BJ (cell line): ENCODE measurements around the gene LRMDA. TPM values are rescaled to one million over a fixed set of nuclear protein-coding genes. Genes with fewer than 3 reads are reported as not detected.

Experiments used
- CTCF ChIA-PET: fragments of 350-600 bp; formaldehyde crosslinking; extraction: SDS; loops from one replicate; lab custom pipeline; 2021; ENCODE audit warnings: antibody characterized with exemption, inconsistent platforms; lab: Yijun Ruan, JAX
- POLR2A ChIA-PET: fragments of 300-600 bp; sonication (Branson Sonifier 250); formaldehyde crosslinking; extraction: SDS; loops from one replicate; lab custom pipeline; 2021; ENCODE audit warnings: antibody characterized with exemption; lab: Charles Lee
- DNase-seq: peaks from one replicate; pipeline ENCODE4 v3.0.0-alpha.2; 2011; ENCODE audit warnings: low read depth
- H3K27me3 ChIP-seq: 2 replicates; pipeline ENCODE4 v1.6.0; 2011; ENCODE audit warnings: low read length; ENCODE audit not compliant: control insufficient read depth, insufficient read depth
- H3K36me3 ChIP-seq: 2 replicates; pipeline ENCODE4 v1.5.1; 2011; ENCODE audit warnings: low read length; ENCODE audit not compliant: control insufficient read depth, insufficient read depth
- H3K4me3 ChIP-seq: 2 replicates; pipeline ENCODE4 v1.5.1; 2011; ENCODE audit warnings: low read depth, mild to moderate bottlenecking, control low read depth, low read length
- CTCF ChIP-seq: IDR thresholded peaks from 2 replicates; pipeline ENCODE4 v1.5.1; 2011; ENCODE audit warnings: low read depth, mild to moderate bottlenecking, control low read depth, inconsistent platforms, low read length, moderate library complexity; ENCODE audit not compliant: insufficient read depth
- polyA plus RNA-seq: library from polyadenylated mRNA; depleted of rRNA; stranded (reverse); fragments of >200 nt; gene quantifications from 2 replicates; pipeline ENCODE4 v1.2.3, GENCODE V29; 2011

The LRMDA gene
- polyA plus RNA-seq, 1 experiment: not detected

DNA sequence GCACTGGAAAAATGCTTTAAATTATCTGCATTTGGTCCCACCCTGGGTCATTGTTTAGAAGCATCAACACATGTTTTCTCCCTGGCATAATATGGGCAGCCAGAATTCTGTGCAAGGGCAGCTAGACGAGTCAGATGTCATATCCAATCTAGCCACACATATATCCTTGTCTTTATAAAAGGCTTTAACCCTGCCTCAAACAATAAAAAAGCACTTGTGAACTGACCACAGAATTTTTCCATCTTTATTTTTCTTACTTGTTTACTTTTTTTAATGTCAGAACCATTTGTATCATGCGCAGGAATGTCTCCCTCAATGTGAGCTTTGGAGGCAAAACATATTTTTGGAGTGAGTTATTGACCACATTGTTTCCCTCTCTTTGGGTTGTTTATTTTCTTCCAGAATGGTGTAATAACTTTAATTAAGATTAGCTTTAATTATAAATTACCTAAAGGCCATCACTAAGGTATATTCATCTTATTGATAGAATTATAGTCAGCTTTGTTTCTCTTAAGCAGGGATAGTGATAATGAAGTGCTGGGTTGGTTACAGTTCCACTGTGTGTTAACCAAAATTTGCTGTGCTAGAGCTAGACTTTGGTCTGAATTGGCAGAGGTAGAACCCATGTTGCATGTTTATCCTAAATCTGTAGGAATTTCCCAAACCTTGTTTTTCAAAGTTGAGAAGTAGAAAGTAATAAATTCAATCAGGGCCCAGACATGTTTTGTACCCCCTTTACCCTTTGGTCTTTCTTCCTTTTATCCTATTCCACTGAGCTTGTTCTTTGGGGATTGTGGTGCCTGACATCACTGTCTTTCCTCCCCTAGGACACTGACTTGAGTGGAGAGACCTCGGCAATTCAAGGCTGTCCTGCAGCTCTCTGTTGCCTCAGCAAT, 1127.8 kb downstream of the LRMDA start:
- ChIA-PET POLR2A (interaction anchor here (0.6 to 1.3 kb wide), 2 partner anchors 91 to 1158 kb away, joined by 3 to 8 read pairs; partner anchors contain the start of gene ZNF503), CTCF (interaction anchor here (0.7 to 1.6 kb wide), 6 partner anchors 12 to 1272 kb away, joined by 3 to 4 read pairs (median 3); no protein-coding TSS in a partner anchor)
- Histone ChIP-seq H3K27me3 (peaks cover 4% of the 10 kb centered on the region), H3K36me3 (no peaks in the 10 kb centered on the region), H3K4me3 (no peak overlapping the region)
- peak; percentile 93 for DNase-seq
- no peak for TF ChIP-seq CTCF

DNA sequence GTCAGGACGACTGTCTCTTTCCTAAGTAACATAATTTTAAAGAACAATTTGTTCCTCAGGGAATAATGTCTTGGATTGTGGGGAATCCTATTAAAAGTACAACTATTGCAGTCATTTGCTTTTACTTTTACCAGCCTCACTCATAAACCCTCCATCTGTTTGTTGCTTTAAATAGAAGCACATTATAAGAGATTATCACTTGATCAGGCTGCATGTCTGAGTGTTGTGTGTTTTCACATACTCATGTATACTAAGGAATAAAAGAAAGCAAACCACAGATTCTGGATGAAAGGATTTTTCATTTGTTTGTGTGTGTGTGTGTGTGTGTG, 1128.4 kb downstream of the LRMDA start:
- Histone ChIP-seq H3K36me3 (no peaks in the 10 kb centered on the region), H3K4me3 (no peak overlapping the region), H3K27me3 (peaks cover 5% of the 10 kb centered on the region)
- ChIA-PET CTCF (interaction anchor here (0.7 to 1.2 kb wide), 4 partner anchors 12 to 1273 kb away, joined by 3 read pairs; no protein-coding TSS in a partner anchor), POLR2A (no interaction called here)
- no peak for TF ChIP-seq CTCF
- DNase-seq: peak; percentile 72

DNA sequence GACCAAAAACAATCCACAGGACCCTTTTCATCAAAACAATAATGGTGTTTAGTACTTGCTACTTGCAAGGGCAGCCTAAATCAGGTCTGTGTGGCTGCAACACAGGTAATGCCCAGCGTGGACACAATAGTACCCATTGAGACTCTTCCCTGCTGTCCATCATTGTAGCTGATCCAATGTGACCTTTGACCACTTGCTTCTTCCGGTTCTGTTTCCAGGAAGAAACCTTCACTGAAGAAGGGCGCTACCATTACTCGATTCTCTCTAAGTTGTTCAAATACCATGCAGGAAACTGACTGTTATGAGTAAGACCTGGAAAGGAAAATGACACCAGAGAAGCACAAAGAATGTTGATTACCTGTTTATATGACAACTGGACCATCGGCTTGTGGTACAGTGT, 1128.9 kb downstream of the LRMDA start:
- Histone ChIP-seq H3K4me3 (no peak overlapping the region), H3K36me3 (no peaks in the 10 kb centered on the region), H3K27me3 (peaks cover 5% of the 10 kb centered on the region)
- POLR2A ChIA-PET: no interaction called here
- no peak for DNase-seq
- no peak for TF ChIP-seq CTCF
- CTCF ChIA-PET: no interaction called here

- H3K36me3 ChIP-seq: no peaks in the 10 kb centered on the region
- H3K4me3 ChIP-seq: no peak overlapping the region
- CTCF ChIA-PET: no interaction called here
- no peak for TF ChIP-seq CTCF
- peaks cover 5% of the 10 kb centered on the region for H3K27me3 ChIP-seq
- POLR2A ChIA-PET: no interaction called here
- no peak for DNase-seq
These were observed 1131.9 kb downstream of the LRMDA start for GRCh38 chr10:76563286-76563685.

DNA sequence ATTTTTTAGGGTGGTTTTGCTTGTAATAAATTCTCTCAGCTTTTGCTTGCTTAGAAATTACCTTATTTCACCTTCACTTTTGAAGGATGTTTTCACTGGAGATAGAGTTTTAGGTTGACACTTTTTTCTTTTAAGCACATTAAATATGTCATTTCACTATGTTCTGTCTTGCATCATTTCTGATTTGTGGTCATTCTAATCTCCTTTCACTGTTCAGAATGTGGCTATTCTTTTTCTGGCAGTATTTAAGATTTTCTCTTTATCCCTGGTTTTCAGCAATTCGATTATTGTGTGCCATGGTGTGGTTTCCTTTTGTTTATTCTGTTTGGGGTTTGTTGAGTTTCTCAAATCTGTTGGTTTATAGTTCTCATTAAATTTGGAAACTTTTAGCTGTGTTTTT, 1140.6 kb downstream of the LRMDA start:
- Histone ChIP-seq H3K36me3 (no peaks in the 10 kb centered on the region), H3K27me3 (no peaks in the 10 kb centered on the region), H3K4me3 (no peak overlapping the region)
- POLR2A ChIA-PET: interaction anchor here (0.5 kb wide), 1 partner anchor 1691 kb away, joined by 3 read pairs; no protein-coding TSS in a partner anchor
- CTCF ChIA-PET: no interaction called here
- no peak for DNase-seq
- no peak for TF ChIP-seq CTCF
